ENCODE data around the gene C2orf49. TPM values are rescaled to one million over a fixed set of nuclear protein-coding genes. Genes with fewer than 3 reads are reported as not detected.

C2orf49 gene
- polyA plus RNA-seq, 5 donors: 19.0 to 31.5 (median 26.9) TPM

- DNase-seq: no peak
These were observed 43.8 kb downstream of the C2orf49 start for GRCh38 chr2:105381101-105381668.

- DNase-seq: no peak
These were observed 44.8 kb downstream of the C2orf49 start for GRCh38 chr2:105382177-105382576.

GRCh38 chr2:105383432-105384166 lies 46.3 kb downstream of the C2orf49 start:
- no peak for DNase-seq

- no peak for DNase-seq
These were observed 46.9 kb downstream of the C2orf49 start for GRCh38 chr2:105384216-105384615.

- DNase-seq: no peak
These were observed 47.5 kb downstream of the C2orf49 start for GRCh38 chr2:105384861-105385260.

GRCh38 chr2:105385731-105386540 lies 48.6 kb downstream of the C2orf49 start:
- DNase-seq: no peak

GRCh38 chr2:105387225-105387624 lies 49.9 kb downstream of the C2orf49 start:
- no peak for DNase-seq

GRCh38 chr2:105388971-105389381 lies 51.6 kb downstream of the C2orf49 start:
- peak; percentile 37 to 42 for DNase-seq

GRCh38 chr2:105390454-105390853 lies 53.1 kb downstream of the C2orf49 start:
- DNase-seq: no peak

GRCh38 chr2:105391058-105391627 lies 53.8 kb downstream of the C2orf49 start:
- no peak for DNase-seq

- no peak for DNase-seq
These were observed 54.7 kb downstream of the C2orf49 start for GRCh38 chr2:105391763-105392662.

GRCh38 chr2:105393373-105394055 lies 56.2 kb downstream of the C2orf49 start:
- no peak for DNase-seq

GRCh38 chr2:105394951-105395611 lies 57.7 kb downstream of the C2orf49 start:
- DNase-seq: no peak

- no peak for DNase-seq
These were observed 58.4 kb downstream of the C2orf49 start for GRCh38 chr2:105395691-105396090.

GRCh38 chr2:105396254-105397024 lies 59.1 kb downstream of the C2orf49 start:
- DNase-seq: no peak

- DNase-seq: no peak
These were observed 59.8 kb downstream of the C2orf49 start for GRCh38 chr2:105397025-105397722.

GRCh38 chr2:105397953-105398335 lies 60.6 kb downstream of the C2orf49 start:
- no peak for DNase-seq

GRCh38 chr2:105398336-105399206 lies 61.2 kb downstream of the C2orf49 start, which contains the start of gene FHL2:
Gene FHL2, minus strand, starts transcription at chr2:105399051. Its CDS starts 12,535 bp downstream, at chr2:105386516.
- peak; percentile 57 to 60 for DNase-seq

Measured in right lung (tissue), 5 donors.